Inflammatory macrophage treated with lipopolysaccharide for 1 hour (primary cell): ENCODE results near the gene C1QTNF12.
A peak's percentile ranks its signal among the peaks of the same experiment; 100 is the strongest.

Experiments
- DNase-seq, 2 donors: peaks; one replicate each; pipeline ENCODE4 v3.0.0-alpha.2; 2020 to 2022

The C1QTNF12 gene

DNA sequence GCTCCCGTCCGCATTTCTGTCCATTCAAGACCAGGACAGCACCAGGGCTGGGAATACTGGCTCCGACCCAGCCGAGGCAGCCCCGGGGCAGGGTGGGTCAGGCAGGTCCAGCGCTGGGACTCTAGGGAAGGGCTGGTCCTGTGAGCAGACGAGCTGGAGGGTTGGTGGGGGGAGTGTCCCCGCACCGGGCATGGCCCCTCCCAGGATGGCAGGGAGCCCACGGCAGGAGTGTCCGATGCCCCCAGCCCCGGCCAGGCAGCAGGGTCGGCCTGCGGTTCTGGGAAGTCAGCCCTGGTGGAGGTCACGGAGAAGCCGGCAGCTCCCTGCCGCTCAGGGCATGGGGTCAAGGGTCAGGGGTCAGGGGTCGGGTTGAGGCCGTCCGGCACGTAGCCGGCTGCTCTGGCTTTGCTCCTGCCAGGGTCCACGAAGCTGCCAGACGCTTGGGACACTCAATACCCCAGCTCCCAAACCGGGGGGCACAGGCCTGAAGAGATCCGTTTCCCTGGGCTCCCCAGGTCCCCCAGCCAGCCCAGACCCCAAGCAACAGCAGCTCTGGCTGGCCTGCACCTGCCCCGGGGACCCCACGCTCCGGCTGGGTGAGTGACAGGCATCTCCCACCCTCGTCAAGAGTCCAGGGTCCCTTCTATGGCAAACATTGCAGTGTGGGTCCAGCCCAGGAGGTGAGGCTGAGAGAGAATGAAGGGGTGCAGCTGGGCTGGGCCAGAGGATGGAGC lies 6.7 kb downstream of the C1QTNF12 start:
- DNase-seq: no peak

DNA sequence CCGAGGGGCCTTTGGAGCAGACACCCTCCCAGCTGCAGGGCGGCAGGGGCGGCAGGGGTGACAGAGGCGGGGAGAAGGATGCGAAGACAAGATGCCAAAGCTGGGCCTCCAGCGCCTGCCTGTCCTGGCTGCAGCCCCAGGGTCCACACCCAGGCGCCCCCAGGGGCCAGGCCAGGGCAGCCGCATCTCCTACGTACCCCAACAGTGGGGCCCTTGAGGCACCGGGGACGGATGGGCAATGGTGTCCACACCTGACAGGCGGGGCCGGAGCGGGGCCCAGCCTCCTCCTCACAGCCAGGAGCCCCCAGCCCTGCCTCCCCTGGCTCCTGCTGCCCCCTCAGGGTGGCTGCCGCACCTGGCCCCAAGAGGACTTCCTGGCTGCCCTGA lies 7.3 kb downstream of the C1QTNF12 start:
- no peak for DNase-seq

DNA sequence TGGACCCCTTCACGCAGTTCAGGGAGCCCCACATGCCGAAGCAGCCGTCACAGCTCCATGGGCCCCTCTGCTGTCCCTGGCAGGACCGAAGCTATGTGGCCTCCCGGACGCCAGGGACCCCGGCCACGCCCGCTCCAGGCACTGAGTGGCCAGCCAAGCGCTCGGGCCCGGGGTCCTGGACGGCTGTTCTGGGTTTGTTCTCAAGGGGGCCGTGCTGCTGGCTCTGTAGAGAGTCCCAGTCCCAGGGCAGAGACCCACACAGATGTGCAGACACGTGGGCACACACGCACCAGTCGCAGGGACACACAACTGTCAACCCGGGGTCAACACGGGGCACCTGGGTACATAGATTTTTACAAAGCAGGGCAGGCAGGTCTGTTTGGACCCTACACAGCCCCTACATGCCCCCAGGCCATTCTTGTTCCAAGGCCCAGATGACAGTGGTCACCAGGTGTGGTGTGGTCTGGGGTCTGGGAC lies 7.8 kb downstream of the C1QTNF12 start:
- DNase-seq: no peak

DNA sequence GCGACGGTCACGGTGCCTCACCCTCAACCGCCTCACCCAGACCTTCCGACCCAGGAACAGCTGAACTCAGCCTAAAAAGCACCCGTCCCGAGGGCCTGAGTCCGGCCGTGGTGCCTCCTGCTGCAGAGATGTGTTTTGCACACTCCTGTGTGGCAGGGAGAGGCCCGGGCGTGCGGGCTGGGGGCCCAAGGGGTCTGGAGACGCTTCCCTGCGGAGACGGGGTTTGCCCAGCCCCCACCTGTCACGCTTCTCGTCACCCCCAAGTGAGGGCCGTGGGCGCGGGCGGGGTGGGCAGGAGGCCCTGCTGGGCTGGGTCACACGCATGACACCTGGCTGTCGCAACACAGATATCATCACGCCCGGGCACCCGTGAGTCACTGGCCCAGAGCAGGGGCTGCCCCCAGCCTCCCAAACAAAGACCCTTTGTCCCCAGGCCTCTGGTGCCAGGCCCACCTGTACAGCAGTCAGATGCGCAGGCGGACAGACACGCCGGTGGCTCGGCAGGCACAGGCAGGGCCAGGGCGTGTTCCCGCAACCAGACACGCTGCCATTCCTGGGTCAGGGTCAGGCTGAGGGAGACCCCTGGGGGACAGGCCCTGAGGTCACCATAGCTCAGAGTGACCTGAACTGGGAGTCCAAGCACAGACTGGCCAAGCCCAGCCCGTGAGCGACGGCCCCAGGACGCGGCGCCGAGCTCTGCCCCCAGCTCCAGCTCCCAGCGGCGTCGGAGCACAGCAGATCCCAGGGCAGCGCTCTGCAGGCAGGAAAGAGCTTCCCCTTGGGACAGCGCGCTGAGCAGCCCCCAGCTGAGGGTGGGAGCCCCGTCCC lies 8.4 kb downstream of the C1QTNF12 start:
- no peak for DNase-seq

DNA sequence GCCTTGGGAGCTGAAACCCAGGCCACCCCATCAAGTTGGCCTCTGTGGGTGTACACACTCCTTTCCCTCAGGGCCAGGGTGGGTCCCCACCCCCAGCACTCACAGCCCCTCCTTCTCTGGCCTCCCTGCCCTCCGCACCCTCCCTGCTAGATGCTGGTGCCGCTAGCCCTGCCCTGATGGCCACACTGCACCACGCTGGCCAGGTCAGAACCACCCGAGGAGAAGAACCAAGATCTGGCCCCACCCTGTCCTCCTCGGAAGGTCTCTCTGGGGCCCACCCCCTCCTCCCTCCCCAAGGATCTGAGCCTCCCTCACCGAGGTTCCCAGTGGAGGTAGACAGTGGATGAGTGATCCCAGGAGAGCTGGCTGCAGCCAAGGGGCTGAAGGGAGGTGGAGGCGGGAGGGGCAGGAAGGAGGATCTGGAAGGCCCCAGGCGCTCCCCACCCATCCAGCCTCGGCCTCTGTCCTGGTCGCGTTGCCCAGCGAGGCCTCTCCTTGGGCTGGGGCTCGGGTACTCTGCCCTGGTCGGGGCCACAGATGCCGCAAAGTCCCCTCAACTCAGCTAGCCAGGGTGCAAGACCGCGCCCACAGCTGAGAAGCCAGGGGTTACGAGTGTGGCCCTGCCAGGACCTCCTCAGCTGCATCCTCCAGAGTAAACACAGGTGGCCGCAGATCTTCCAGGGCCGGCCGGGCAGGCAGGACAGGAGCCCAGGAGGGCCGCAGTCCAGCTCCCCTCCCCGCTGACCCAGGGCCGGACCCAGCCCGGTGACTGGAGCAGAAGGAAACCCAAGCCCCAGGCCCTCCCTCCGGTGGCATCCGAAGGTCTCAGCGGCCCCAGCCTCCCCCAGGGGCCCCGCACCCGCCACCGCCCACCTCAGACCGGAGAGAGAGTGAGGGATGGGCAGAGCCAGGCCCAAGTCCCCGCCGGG lies 9.3 kb downstream of the C1QTNF12 start:
- DNase-seq: no peak

DNA sequence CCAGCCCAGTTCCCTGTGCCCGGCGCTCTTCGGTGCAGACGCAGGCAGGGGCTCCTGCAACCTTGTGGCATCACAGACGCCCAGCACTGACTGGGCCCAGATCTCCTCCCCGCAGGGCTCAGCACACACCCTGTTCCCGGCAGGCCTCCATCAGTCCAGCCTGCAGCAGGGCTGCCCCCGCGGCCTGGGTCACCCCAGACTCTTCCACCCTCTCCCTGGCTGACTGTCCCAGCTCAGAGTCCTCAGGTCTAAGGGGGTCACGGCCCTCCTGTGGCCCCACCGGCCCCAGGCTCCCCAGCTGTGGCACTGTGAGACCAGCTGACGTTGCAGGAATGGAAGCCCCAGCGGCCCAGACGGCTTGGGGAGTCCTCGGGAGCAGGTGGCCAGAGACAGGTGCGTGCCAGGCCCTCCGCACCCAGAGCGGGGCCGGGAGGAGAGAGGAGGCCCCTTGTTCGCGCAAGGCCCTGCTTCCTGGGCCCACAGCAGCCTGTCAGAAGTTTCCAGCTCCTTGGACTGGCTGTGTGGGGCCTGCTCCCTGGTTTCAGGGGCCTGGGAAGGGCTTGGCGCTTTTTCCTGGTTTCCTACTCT lies 10.3 kb downstream of the C1QTNF12 start:
- no peak for DNase-seq

DNA sequence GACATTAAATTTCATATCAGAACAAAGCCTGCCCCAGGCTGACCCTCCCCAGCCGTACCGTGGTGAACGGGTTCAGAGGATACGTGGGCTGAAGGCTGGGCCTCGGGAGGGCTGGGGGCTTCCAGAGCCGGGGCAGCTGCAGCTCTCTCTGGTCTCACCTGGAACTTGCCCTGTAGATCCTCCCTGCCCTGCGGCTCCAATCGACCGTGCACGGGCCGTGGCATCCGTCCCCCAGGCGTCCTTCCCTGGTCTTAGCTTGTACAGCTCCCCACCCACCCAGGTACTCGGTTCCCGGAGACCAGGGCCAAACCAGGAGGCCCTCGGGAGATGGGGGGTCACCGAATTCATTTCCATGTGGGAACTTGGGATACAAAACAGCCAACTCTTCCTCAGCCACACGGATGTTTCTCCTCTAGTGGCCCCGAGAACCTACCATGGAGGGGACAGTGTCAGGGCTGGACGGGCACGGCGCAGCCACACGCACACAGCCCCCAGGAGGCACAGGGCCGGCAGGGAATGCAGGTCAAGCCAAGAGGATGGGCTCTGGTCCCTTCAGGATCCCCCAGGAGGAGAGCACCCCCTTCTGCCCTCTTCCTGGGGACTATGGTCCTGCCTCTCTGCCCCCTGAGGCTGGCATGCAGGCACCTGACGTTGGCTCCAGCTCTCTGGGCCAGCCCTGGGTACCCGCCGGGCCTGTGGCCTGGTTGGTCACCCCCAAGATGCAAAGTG lies 11.3 kb downstream of the C1QTNF12 start:
- DNase-seq: no peak

DNA sequence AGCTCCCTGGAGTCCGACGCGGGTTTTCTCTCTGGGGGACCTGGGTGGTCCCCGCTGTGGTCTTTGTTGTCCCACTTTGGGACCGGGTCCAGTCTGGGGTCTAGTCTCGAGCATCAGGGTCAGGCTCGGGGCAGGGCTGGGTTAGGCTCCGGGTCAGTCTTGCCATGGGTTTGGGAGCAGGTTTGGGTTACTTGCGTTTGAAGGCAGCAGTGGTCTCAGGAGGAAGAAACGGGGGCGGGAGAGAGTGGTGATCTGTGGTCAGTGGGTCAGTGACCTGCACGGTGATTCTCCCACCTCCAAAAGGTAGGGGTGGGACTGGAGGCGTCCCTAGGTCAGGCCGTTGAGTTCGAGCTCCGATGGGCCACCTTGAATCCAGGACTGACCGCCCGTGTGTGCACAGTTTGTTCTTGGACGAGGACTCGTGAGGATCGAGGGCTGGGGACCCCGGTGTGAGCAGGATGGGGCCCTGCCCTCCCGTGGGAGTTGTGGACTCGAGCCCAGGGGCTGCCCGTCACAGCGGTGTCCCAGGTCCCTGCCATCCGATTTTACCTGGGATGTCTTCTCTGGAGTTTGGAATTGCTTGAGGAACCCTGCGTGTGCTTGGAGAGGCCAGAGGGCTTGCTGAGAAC lies 12.2 kb downstream of the C1QTNF12 start:
- DNase-seq: no peak

DNA sequence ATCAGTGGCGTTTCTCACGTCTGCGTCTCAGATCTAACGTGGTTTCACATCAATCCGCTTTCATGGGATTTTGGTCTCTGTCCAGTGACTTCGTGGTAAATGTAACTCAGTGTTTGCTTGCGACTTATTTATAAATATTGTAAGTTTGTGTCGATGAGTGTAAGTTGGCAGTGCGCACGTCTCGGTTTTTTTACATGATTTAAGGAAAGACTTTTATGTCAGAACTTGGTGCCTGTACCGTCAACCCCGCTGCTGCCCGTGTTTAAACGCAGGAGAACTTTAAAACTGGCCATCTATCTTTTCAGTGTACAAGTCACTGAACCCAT lies 13.0 kb downstream of the C1QTNF12 start:
- DNase-seq: no peak

DNA sequence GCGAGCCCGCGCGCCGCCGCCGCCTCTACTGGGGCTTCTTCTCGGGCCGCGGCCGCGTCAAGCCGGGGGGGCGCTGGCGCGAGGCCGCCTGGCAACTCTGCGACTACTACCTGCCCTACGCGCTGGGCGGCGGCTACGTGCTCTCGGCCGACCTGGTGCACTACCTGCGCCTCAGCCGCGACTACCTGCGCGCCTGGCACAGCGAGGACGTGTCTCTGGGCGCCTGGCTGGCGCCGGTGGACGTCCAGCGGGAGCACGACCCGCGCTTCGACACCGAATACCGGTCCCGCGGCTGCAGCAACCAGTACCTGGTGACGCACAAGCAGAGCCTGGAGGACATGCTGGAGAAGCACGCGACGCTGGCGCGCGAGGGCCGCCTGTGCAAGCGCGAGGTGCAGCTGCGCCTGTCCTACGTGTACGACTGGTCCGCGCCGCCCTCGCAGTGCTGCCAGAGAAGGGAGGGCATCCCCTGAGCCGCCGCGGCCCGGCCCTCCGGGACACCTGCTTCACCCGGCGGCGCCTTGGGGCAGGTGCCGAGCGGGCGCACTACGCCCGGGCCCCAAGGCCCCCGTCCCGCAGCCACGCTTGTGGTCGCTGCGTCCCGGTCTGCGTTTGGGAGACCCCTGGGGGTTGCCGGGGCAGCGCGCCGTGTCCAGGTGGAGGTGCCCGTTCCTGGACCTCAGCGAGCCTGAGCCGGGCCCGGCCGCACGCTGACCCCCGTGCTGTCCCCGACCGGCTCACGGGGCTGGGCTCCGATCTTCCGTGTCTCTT lies 13.5 kb downstream of the C1QTNF12 start:
- no peak for DNase-seq

DNA sequence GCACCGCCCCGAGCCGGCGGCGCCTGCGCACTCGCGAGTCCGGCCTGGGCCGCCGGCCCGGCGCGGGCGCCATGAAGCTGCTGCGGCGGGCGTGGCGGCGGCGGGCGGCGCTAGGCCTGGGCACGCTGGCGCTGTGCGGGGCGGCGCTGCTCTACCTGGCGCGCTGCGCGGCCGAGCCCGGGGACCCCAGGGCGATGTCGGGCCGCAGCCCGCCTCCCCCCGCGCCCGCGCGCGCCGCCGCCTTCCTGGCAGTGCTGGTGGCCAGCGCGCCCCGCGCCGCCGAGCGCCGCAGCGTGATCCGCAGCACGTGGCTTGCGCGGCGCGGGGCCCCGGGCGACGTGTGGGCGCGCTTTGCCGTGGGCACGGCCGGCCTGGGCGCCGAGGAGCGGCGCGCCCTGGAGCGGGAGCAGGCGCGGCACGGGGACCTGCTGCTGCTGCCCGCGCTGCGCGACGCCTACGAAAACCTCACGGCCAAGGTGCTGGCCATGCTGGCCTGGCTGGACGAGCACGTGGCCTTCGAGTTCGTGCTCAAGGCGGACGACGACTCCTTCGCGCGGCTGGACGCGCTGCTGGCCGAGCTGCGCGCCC lies 14.2 kb downstream of the C1QTNF12 start, which contains the start of gene B3GALT6:
B3GALT6 (plus strand) TSS at position 30 of the 588 bp plus-strand sequence; CDS start at position 72, 42 bp downstream.
- DNase-seq: peak in 1 of 2 donors; percentile 36

DNA sequence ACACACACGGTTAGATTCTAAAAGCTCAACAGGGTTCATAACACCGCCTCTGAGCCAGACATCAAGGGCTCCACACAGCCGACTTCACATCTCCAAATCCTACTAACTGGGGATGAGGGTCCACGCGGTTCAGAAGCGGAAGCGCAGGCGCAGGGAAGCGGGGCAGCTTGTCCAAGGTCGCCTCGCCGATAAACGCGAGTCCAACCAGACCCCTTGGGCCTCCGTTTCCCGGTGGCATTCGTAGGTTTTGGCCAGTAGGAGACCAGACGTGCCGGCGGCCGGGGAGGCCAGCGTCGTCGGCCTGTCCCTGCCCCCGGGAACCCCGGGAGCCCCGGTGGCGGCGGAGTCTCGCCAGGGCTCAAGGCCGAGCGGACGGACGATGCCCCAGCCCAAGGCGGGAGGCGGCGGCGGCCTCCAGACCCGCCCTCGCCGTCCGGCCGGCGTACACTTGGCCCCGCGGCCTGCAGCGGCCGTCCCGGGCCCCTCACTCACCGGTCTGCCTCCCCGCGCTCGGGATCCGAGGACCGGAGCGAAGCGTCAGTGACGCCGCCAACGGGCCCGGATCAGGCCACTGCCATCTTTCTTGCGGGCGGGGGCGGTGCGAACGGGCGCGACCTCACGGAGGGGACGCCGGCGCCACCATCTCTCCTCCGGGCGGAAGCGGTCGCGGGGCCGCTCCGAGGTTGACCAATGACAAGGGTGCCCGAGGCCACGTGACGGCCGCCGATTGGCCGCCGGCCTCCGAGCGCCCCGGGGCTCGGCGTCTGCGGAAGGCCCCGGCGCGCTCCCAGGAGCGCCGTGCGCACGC lies 14.9 kb downstream of the C1QTNF12 start, which contains the start of gene SDF4:
SDF4 (minus strand) TSS at position 602 of the 808 bp plus-strand sequence. CDS start 3,229 bp downstream, outside the sequence.
- peak; percentile 94 to 96 for DNase-seq

DNA sequence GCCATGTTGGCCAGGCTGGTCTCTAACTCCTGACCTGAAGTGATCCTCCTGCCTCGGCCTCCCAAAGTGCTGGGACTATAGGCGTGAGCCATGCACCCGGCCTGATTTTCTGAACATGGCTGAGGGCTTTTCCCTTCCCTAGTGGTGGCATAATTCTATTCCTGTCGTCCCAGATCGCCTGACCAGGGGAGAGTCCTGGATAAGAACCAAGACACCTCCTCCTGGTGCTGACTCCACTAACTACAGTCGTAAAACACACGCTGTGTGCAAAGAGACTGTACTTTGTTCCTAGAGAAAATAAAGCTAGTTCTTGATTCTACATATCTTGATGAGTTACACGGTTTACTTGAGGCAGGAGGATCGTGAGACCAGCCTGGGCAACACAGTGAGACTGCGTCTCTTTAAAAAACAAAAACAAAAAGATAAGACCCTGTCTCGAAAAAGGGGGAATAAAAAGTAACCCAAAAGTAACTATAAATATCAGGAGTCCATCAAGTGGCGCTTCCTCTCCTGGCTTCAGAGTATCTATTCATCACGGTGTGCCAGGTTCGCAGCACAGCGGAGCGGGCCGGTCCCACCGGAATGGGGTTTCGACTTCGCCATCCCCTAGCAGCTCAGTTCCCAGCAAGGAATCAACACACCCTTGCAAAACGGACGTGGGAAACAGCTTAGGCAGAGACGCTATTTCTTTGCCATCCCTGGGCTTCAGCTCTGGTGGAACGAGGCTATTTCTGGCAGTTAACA lies 15.7 kb downstream of the C1QTNF12 start:
- peak; percentile 38 to 75 for DNase-seq

DNA sequence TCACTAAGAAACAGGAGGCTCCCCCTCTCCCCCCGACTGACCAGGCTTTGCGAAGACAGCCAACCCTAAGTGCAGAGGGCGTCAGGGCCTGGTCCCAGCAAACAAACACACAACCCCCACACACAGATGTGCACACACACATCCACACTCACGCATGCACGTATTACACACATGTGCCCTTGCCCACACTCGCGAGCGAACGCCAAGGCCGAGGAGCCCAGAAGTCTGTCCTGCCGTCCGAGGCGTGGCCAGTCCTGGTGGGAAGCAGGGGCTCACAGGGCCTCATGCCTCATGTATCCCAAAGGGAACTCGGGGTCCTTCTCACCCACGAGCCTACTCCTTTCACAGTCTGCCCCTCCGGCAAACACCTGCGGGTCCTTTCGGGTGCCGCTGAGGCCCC lies 16.8 kb downstream of the C1QTNF12 start:
- DNase-seq: no peak

DNA sequence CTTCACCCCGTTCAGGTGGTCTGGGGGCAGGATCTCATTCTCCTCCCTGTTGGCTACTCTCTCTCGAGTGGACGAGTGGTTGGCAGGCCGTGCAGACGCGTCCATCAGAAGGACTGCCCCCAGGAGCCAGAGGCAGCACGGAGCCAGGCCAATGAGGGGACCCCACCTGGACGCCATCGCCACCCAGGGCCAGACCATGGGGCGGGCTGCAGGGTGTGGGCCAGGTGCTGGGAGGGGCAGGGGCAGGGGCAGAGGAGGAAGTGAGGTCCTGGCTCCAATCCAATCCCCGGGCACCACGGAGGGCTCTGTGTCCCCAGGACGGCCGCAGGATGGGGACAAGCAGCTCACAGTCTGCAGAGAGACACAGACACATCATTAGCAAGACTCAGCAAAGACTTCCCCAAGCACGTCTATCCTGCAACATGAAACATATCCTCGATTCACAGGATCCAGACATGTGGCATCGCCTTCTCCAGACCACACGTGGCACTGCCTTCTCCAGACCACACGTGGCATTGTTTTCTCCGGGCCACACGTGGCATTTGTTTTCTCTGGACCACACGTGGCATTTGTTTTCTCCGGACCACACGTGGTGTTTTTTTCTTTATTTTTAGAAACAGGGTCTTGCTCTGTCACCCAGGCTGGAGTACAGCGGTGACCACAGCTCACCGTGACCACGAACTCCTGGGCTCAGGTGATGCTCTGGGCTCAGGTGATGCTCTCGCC lies 17.8 kb downstream of the C1QTNF12 start:
- no peak for DNase-seq

DNA sequence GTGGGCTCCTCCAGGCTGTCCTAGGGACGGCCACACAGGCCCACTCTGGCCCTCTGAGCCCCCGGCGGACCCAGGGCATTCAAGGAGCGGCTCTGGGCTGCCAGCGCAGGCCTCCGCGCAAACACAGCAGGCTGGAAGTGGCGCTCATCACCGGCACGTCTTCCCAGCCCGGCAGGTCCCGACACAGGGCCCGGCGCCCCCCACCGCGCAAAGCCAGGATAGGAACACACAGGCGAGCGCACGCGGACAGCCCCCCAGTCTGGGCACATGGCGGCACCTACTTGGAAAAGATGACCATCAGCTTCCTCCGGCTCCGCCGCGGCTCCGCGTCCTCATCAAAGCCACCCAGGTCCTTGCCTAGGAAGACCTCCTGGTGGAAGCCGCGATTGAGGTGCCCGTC lies 18.3 kb downstream of the C1QTNF12 start:
- no peak for DNase-seq

DNA sequence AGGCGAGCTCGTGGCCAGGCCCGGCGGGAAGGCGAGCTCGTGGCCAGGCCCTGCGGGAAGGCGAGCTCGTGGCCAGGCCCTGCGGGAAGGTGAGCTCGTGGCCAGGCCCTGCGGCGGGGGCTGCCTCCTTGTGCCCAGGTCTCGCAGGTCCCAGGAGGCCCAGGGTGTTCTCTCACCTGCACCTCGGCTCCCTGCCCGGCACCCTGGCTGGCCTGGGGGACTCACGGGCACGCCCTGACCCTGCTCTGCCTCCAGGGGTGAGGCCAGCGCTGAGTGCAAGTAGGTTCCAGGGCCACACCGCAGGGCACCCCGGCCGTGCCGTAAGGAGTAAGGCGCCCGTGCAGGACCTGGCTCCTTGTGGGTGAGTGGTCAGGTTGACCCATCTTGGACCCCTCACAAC lies 19.1 kb downstream of the C1QTNF12 start:
- DNase-seq: no peak
